Activated CD4-positive, alpha-beta T cell treated with anti-CD3 and anti-CD28 coated beads, Interleukin-2, amount 10 ng/mL, durations not matched to agents 24 days and 14 days (primary cell): Measurements from ENCODE around the gene ADAMTSL2. TPM values are rescaled to one million over a fixed set of nuclear protein-coding genes. Genes with fewer than 3 reads are reported as not detected.

Experiments
- DNase-seq: peaks from one replicate; pipeline ENCODE4 v3.0.0; 2022
- H3K27ac Mint-ChIP-seq: one replicate; pipeline ENCODE4 v1.8.0; 2022; ENCODE audit warnings: mild to moderate bottlenecking, mixed read lengths
- H3K27me3 Mint-ChIP-seq: one replicate; pipeline ENCODE4 v1.8.0; 2022; ENCODE audit warnings: mixed read lengths
- H3K36me3 Mint-ChIP-seq: one replicate; pipeline ENCODE4 v1.8.0; 2022; ENCODE audit warnings: low read depth, mild to moderate bottlenecking, mixed read lengths
- H3K4me1 Mint-ChIP-seq: one replicate; pipeline ENCODE4 v1.8.0; 2021; ENCODE audit warnings: mixed read lengths
- H3K4me3 Mint-ChIP-seq: one replicate; pipeline ENCODE4 v1.8.0; 2022; ENCODE audit warnings: mild to moderate bottlenecking, moderate library complexity, mixed read lengths
- H3K9me3 Mint-ChIP-seq: one replicate; pipeline ENCODE4 v1.8.0; 2021; ENCODE audit warnings: mixed read lengths
- intact Hi-C: fragments of 100-400 bp; cut with micrococcal nuclease; formaldehyde crosslinking; loops from one replicate; pipeline ENCODE4 v1.15.1; 2023
- total RNA-seq: library from RNA; stranded (reverse); gene quantifications from 2 replicates; pipeline ENCODE4 v1.2.3, GENCODE V29; 2022

The ADAMTSL2 gene
- total RNA-seq, 1 donor from 2014 or later, result not detected

- Mint-ChIP-seq H3K9me3 (no peaks in the 10 kb centered on the region), H3K4me3 (no peak within 1 kb of the TSS), H3K4me1 (no peaks in the 10 kb centered on the region), H3K36me3 (no peaks in the 10 kb centered on the region), H3K27me3 (peaks cover 22% of the 10 kb centered on the region), H3K27ac (no peak within 1 kb of the TSS)
- DNase-seq, result peak; percentile 85
- intact Hi-C loops, result no loop called here
Measured at GRCh38 chr9:133609311-133610098, 75.0 kb downstream of the ADAMTSL2 start, which contains the start of gene FAM163B. Gene FAM163B (minus strand): TSS chr9:133609389. CDS start chr9:133580223, 29,166 bp downstream.

- Mint-ChIP-seq H3K4me3 (no peak overlapping the region), H3K4me1 (no peaks in the 10 kb centered on the region), H3K27ac (no peak overlapping the region), H3K27me3 (peaks cover 22% of the 10 kb centered on the region), H3K36me3 (no peaks in the 10 kb centered on the region), H3K9me3 (no peaks in the 10 kb centered on the region)
- intact Hi-C loops, result no loop called here
- DNase-seq, result no peak
Measured at GRCh38 chr9:133610845-133611244, 76.3 kb downstream of the ADAMTSL2 start.

- intact Hi-C loops, result no loop called here
- H3K9me3 Mint-ChIP-seq, result no peaks in the 10 kb centered on the region
- H3K4me3 Mint-ChIP-seq, result no peak overlapping the region
- H3K4me1 Mint-ChIP-seq, result no peaks in the 10 kb centered on the region
- H3K27ac Mint-ChIP-seq, result no peak overlapping the region
- no peak for DNase-seq
- H3K36me3 Mint-ChIP-seq, result no peaks in the 10 kb centered on the region
- peaks cover 22% of the 10 kb centered on the region for H3K27me3 Mint-ChIP-seq
Measured at GRCh38 chr9:133612051-133612450, 77.5 kb downstream of the ADAMTSL2 start.

GRCh38 chr9:133612816-133613215 is 78.3 kb downstream of the ADAMTSL2 start:
- DNase-seq, result no peak
- Mint-ChIP-seq H3K27ac (no peak overlapping the region), H3K4me1 (no peaks in the 10 kb centered on the region), H3K36me3 (no peaks in the 10 kb centered on the region), H3K4me3 (no peak overlapping the region), H3K9me3 (no peaks in the 10 kb centered on the region), H3K27me3 (peaks cover 22% of the 10 kb centered on the region)
- intact Hi-C loops, result no loop called here

GRCh38 chr9:133613432-133613831 is 78.9 kb downstream of the ADAMTSL2 start:
- intact Hi-C loops, result no loop called here
- no peaks in the 10 kb centered on the region for H3K36me3 Mint-ChIP-seq
- no peak overlapping the region for H3K27ac Mint-ChIP-seq
- H3K4me3 Mint-ChIP-seq, result no peak overlapping the region
- no peaks in the 10 kb centered on the region for H3K4me1 Mint-ChIP-seq
- no peak for DNase-seq
- no peaks in the 10 kb centered on the region for H3K9me3 Mint-ChIP-seq
- H3K27me3 Mint-ChIP-seq, result peaks cover 23% of the 10 kb centered on the region

GRCh38 chr9:133614056-133614455 is 79.6 kb downstream of the ADAMTSL2 start:
- Mint-ChIP-seq H3K9me3 (no peaks in the 10 kb centered on the region), H3K4me3 (no peak overlapping the region), H3K27ac (no peak overlapping the region), H3K27me3 (peaks cover 25% of the 10 kb centered on the region), H3K36me3 (no peaks in the 10 kb centered on the region), H3K4me1 (peaks cover 2% of the 10 kb centered on the region)
- intact Hi-C loops, result no loop called here
- no peak for DNase-seq

GRCh38 chr9:133614678-133615077 is 80.2 kb downstream of the ADAMTSL2 start:
- intact Hi-C loops, result no loop called here
- Mint-ChIP-seq H3K27ac (no peak overlapping the region), H3K36me3 (no peaks in the 10 kb centered on the region), H3K4me1 (peaks cover 7% of the 10 kb centered on the region), H3K9me3 (no peaks in the 10 kb centered on the region), H3K27me3 (peaks cover 22% of the 10 kb centered on the region), H3K4me3 (no peak overlapping the region)
- DNase-seq, result no peak

DNA sequence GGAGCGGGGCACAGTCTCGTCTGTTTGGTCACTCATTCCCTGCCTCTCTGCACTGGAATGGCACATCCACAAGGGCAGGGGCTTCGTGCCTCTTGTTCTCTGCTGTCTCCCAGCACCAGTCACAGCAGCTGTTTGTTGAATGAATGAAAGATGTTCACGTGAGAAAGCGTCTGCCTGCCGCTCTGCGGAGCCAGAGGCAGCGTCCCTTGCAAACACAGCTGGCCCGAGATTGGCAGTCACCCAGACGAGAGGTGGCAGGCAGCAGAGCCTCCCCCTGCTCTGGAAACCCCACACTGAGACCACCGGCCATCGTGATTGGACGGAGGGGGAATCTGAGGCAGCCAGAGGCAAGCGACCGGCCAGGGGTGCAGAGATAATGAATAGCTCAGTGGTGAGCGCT is 80.7 kb downstream of the ADAMTSL2 start:
- no peaks in the 10 kb centered on the region for H3K9me3 Mint-ChIP-seq
- no peak overlapping the region for H3K27ac Mint-ChIP-seq
- H3K36me3 Mint-ChIP-seq, result no peaks in the 10 kb centered on the region
- DNase-seq, result no peak
- peaks cover 19% of the 10 kb centered on the region for H3K27me3 Mint-ChIP-seq
- peaks cover 12% of the 10 kb centered on the region for H3K4me1 Mint-ChIP-seq
- H3K4me3 Mint-ChIP-seq, result no peak overlapping the region
- intact Hi-C loops, result no loop called here

DNA sequence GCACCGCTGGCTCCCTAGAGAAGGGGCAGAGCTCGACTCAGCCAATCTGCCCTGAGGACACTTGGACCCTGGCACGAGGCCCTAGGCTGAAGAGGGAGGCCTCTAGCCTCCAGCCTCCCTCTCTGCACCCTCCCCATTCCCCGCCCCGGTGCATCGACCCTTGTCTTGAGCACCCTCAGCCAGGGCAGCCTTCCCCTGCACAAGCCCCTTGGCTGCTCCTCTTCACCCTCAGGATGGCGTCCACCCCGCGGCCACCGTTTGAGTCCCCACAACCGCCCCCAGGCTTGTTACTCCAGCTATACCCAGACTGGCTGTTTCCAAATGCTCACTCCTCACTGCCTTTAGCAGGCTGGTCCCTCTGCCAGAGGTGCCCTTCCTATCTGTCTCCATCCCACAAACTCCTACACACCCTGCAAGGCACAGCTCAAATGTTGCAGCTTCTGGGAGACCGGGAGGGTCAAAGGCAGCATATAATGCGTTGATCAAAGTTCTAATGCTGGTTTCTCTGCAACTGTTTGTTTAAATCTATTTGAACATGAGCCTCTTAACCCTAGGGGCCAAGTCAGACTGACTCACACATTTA is 81.2 kb downstream of the ADAMTSL2 start:
- DNase-seq, result no peak
- no peak overlapping the region for H3K27ac Mint-ChIP-seq
- H3K36me3 Mint-ChIP-seq, result no peaks in the 10 kb centered on the region
- peaks cover 15% of the 10 kb centered on the region for H3K4me1 Mint-ChIP-seq
- H3K9me3 Mint-ChIP-seq, result no peaks in the 10 kb centered on the region
- peaks cover 14% of the 10 kb centered on the region for H3K27me3 Mint-ChIP-seq
- H3K4me3 Mint-ChIP-seq, result no peak overlapping the region
- intact Hi-C loops, result no loop called here

GRCh38 chr9:133616643-133617405 is 82.3 kb downstream of the ADAMTSL2 start:
- intact Hi-C loops, result no loop called here
- no peak overlapping the region for H3K27ac Mint-ChIP-seq
- DNase-seq, result no peak
- no peak overlapping the region for H3K4me3 Mint-ChIP-seq
- no peaks in the 10 kb centered on the region for H3K36me3 Mint-ChIP-seq
- H3K4me1 Mint-ChIP-seq, result peaks cover 22% of the 10 kb centered on the region
- peaks cover 9% of the 10 kb centered on the region for H3K27me3 Mint-ChIP-seq
- H3K9me3 Mint-ChIP-seq, result no peaks in the 10 kb centered on the region

DNA sequence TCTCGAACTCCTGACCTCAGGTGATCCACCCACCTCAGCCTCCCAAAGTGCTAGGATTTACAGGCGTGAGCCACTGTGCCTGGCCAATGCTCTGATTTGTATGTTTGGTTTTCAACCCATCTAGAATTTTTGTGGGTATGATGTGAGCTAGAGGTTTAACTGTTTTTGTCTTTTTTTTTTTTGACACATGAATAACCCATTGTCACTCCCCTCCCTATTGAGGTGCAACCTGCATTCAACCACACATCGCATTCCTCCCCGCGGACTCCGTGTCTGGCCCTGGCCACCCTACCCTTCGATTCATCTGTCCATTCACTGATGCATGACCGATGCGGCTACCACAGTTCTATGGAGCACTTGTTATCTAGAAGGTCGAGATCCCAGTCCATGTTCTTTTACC is 84.2 kb downstream of the ADAMTSL2 start:
- H3K27ac Mint-ChIP-seq, result no peak overlapping the region
- H3K9me3 Mint-ChIP-seq, result no peaks in the 10 kb centered on the region
- no peak for DNase-seq
- H3K4me1 Mint-ChIP-seq, result peaks cover 26% of the 10 kb centered on the region
- no peaks in the 10 kb centered on the region for H3K36me3 Mint-ChIP-seq
- H3K27me3 Mint-ChIP-seq, result peaks cover 9% of the 10 kb centered on the region
- no peak overlapping the region for H3K4me3 Mint-ChIP-seq
- intact Hi-C loops, result no loop called here

GRCh38 chr9:133619791-133620190 is 85.3 kb downstream of the ADAMTSL2 start:
- H3K36me3 Mint-ChIP-seq, result no peaks in the 10 kb centered on the region
- intact Hi-C loops, result no loop called here
- no peaks in the 10 kb centered on the region for H3K9me3 Mint-ChIP-seq
- H3K4me3 Mint-ChIP-seq, result peak overlapping the region; percentile 40
- peak overlapping the region; percentile 61 for H3K27ac Mint-ChIP-seq
- peaks cover 9% of the 10 kb centered on the region for H3K27me3 Mint-ChIP-seq
- DNase-seq, result peak; percentile 88
- H3K4me1 Mint-ChIP-seq, result peaks cover 26% of the 10 kb centered on the region

DNA sequence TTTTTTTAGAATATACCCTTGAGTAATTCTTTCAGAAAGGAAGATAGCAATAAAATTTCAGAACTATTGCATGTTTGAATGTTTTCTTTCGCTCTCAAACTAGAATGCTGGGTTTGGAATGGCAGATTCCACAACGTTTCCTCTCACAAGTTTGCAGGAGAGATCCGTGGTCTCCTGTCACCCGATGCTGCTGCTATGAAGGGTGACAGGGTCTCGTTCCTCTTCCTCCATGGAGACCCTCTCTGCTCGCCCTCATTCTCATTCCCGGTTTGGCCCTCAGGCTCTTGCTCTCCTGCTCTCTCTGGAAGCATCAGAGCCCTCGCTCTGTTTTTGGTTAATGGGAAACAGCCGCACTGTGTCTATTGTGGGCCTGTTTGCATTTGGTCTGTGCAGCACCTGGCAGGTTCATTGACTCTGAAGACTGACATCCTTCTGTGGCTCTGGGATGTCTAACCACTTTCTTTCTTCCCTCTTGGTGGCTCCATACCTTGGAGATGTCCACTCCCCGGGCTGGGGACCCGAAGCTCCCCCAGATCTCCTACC is 87.3 kb downstream of the ADAMTSL2 start:
- intact Hi-C loops, result no loop called here

GRCh38 chr9:133622555-133622954 is 88.1 kb downstream of the ADAMTSL2 start:
- Mint-ChIP-seq H3K27ac (no peak overlapping the region), H3K36me3 (no peaks in the 10 kb centered on the region), H3K27me3 (peaks cover 8% of the 10 kb centered on the region), H3K4me1 (peaks cover 26% of the 10 kb centered on the region), H3K4me3 (no peak overlapping the region), H3K9me3 (peaks cover 10% of the 10 kb centered on the region)
- intact Hi-C loops, result no loop called here
- DNase-seq, result no peak

More for the DNA sequence above, 87.3 kb downstream of the ADAMTSL2 start:
- peaks cover 10% of the 10 kb centered on the region for H3K9me3 Mint-ChIP-seq
- peaks cover 9% of the 10 kb centered on the region for H3K27me3 Mint-ChIP-seq
- H3K27ac Mint-ChIP-seq, result no peak overlapping the region
- DNase-seq, result no peak
- peaks cover 26% of the 10 kb centered on the region for H3K4me1 Mint-ChIP-seq
- no peak overlapping the region for H3K4me3 Mint-ChIP-seq
- no peaks in the 10 kb centered on the region for H3K36me3 Mint-ChIP-seq
